ENCODE results near the gene TCF19.

DNA sequence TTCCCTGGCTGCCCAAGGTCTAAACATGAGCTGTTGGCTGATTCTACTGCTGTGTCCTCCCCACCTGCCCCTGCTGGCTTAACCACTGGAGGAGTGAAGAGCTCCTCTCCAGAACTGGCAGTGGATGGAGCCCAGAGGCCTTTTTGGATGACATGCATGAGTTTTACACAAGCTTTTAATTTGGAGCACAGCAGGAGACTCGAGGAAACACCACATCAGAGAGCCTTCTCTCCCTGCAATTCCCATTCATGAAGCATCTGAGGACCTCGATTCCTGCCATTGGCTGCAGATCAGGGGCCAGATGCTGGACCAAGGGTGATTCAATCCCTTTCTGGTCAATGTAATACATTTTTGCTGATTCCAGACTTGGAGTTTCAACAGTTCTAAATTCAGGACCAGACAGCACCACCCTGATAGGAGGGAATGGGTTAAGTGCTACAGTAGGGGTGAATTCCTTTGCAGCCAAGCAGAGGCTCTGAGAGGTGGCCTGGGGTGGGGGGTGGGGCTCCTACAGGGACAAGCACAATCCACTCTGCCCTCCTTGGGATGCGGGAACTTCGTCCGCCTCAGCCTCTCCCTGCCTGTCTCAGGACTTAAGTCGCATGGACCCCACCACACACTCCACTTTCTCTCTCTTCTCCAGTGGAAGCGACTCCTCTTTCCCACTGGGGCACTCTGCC is 44.4 kb upstream of the TCF19 start:
- TF ChIP-seq FOS (IDR thresholded peaks at IDR 0.05; ENCODE audit: borderline replicate concordance, extremely low read depth, insufficient read length) (no peak), NFYA (IDR thresholded peaks at IDR 0.05; ENCODE audit: borderline replicate concordance, low read depth, low read length) (no peak), EZH2 (IDR thresholded peaks at IDR 0.05; ENCODE audit: borderline replicate concordance, control insufficient read depth, low read depth, low read length) (no peak)
- TF ChIP-seq, protein P1, sequence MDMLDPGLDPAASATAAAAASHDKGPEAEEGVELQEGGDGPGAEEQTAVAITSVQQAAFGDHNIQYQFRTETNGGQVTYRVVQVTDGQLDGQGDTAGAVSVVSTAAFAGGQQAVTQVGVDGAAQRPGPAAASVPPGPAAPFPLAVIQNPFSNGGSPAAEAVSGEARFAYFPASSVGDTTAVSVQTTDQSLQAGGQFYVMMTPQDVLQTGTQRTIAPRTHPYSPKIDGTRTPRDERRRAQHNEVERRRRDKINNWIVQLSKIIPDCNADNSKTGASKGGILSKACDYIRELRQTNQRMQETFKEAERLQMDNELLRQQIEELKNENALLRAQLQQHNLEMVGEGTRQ (IDR thresholded peaks at IDR 0.05; ENCODE audit: borderline replicate concordance, low read depth, low read length), result no peak

Measured in GM12878 (cell line).